Small intestine (tissue), 7 donors: ENCODE data around the gene CCT5. TPM values are rescaled to one million over a fixed set of nuclear protein-coding genes. Genes with fewer than 3 reads are reported as not detected.

Experiments
- DNase-seq, 2 donors: peaks; one replicate each; pipeline versions ENCODE4 v3.0.0 to v3.0.0-alpha.2; 2013
- FAIRE-seq: peaks from 2 replicates; lab custom pipeline; 2012; peaks lifted over from hg19 to GRCh38; lab: Jason Lieb, UNC
- H3K27ac ChIP-seq, 3 donors: one replicate each; pipeline ENCODE4 v1.5.1; 2013; ENCODE audit warnings: low read length in 2 of 3, mild to moderate bottlenecking in 2 of 3, control low read depth in 1 of 3, inconsistent platforms in 1 of 3, low read depth in 1 of 3, moderate library complexity in 1 of 3
- H3K27me3 ChIP-seq, 3 donors: one replicate each; pipeline ENCODE4 v1.6.1; 2013; ENCODE audit warnings: low read length in 3 of 3, inconsistent platforms in 1 of 3; ENCODE audit not compliant: control insufficient read depth in 3 of 3, insufficient read depth in 3 of 3
- H3K36me3 ChIP-seq, 3 donors: one replicate each; pipeline ENCODE4 v1.6.1; 2013; ENCODE audit warnings: low read length in 3 of 3, inconsistent platforms in 1 of 3, low read depth in 1 of 3, mild to moderate bottlenecking in 1 of 3, moderate library complexity in 1 of 3; ENCODE audit not compliant: control insufficient read depth in 3 of 3, insufficient read depth in 2 of 3
- H3K4me1 ChIP-seq, 3 donors: one replicate each; pipeline ENCODE4 v1.6.1; 2013; ENCODE audit warnings: low read length in 2 of 3, inconsistent platforms in 1 of 3, low read depth in 1 of 3, mild to moderate bottlenecking in 1 of 3, moderate library complexity in 1 of 3; ENCODE audit not compliant: control insufficient read depth in 3 of 3, insufficient read depth in 2 of 3
- H3K4me3 ChIP-seq, 3 donors: one replicate each; pipeline ENCODE4 v1.5.1; 2013; ENCODE audit warnings: low read length in 3 of 3, control low read depth in 1 of 3, inconsistent platforms in 1 of 3, low read depth in 1 of 3, mild to moderate bottlenecking in 1 of 3, moderate library complexity in 1 of 3
- H3K9me3 ChIP-seq, 2 donors: one replicate each; pipeline ENCODE4 v1.6.1; 2013; ENCODE audit warnings: low read depth in 1 of 2, low read length in 1 of 2; ENCODE audit not compliant: control insufficient read depth in 2 of 2, insufficient read depth in 1 of 2
- WGBS, 3 donors: extraction: QIAGEN DNeasy Blood & Tissue Kit; methylation state at CpG; one replicate each; pipeline ENCODE4 v1.1.7; 2013; 5-methylcytosine and 5-hydroxymethylcytosine counted together
- polyA plus RNA-seq, 4 donors: library from polyadenylated mRNA; stranded (reverse) in 3 of 4; unstranded in 1 of 4; fragments of 200-250 nt in 3 of 4; fragments of 120-200 nt in 1 of 4; gene quantifications; one replicate each; pipeline versions ENCODE4 v1.2.1 to v1.2.3, GENCODE V29; 2013
- donor health status: healthy with polysubstance abuse.
- donor health status: control.
- donor health status: control.
- donor health status: Bipolar disorder and iron deficiency.
- donor health status: healthy.

CCT5 gene
- polyA plus RNA-seq, 4 donors = 101 to 226 (median 151) TPM

- DNase-seq (no peak), FAIRE-seq (no peak)
- H3K27ac ChIP-seq = no peak overlapping the region
- peaks cover 0 to 6% of the 10 kb centered on the region in 2 donors for H3K9me3 ChIP-seq
- 86 to 91% (median 87%) methylated on average over 11 of the region's 11 CpGs for WGBS, 3 donors
- H3K36me3 ChIP-seq = peaks cover 1 to 22% (median 2%) of the 10 kb centered on the region in 3 donors
- H3K4me3 ChIP-seq = no peak overlapping the region
- H3K27me3 ChIP-seq = no peaks in the 10 kb centered on the region
- no peaks in the 10 kb centered on the region for H3K4me1 ChIP-seq
Measured at GRCh38 chr5:10229306-10230048, 20.6 kb upstream of the CCT5 start.

GRCh38 chr5:10232386-10232785 lies 17.7 kb upstream of the CCT5 start:
- Histone ChIP-seq H3K36me3 (peaks cover 0 to 31% (median under 1%) of the 10 kb centered on the region in 3 donors), H3K4me3 (no peak overlapping the region), H3K27me3 (no peaks in the 10 kb centered on the region), H3K9me3 (no peaks in the 10 kb centered on the region), H3K4me1 (no peaks in the 10 kb centered on the region), H3K27ac (no peak overlapping the region)
- DNase-seq = no peak
- 95 to 99% (median 95%) methylated on average over 9 of the region's 9 CpGs for WGBS, 3 donors
- no peak for FAIRE-seq

GRCh38 chr5:10233011-10233410 lies 17.1 kb upstream of the CCT5 start:
- H3K27me3 ChIP-seq = no peaks in the 10 kb centered on the region
- WGBS, 3 donors = 82 to 94% (median 84%) methylated on average over 7 of the region's 7 CpGs
- no peak overlapping the region for H3K27ac ChIP-seq
- no peaks in the 10 kb centered on the region for H3K9me3 ChIP-seq
- no peaks in the 10 kb centered on the region for H3K4me1 ChIP-seq
- H3K4me3 ChIP-seq = no peak overlapping the region
- no peak for FAIRE-seq
- H3K36me3 ChIP-seq = peaks cover 0 to 31% (median 0%) of the 10 kb centered on the region in 3 donors
- no peak for DNase-seq

GRCh38 chr5:10233505-10233904 lies 16.6 kb upstream of the CCT5 start:
- H3K27me3 ChIP-seq = no peaks in the 10 kb centered on the region
- H3K4me3 ChIP-seq = no peak overlapping the region
- 35 to 64% (median 61%) methylated on average over 7 of the region's 7 CpGs for WGBS, 3 donors
- FAIRE-seq (no peak), DNase-seq (peak; percentile 40 to 55)
- H3K27ac ChIP-seq = no peak overlapping the region
- H3K36me3 ChIP-seq = peaks cover 0 to 34% (median 2%) of the 10 kb centered on the region in 3 donors
- no peaks in the 10 kb centered on the region for H3K4me1 ChIP-seq
- no peaks in the 10 kb centered on the region for H3K9me3 ChIP-seq

GRCh38 chr5:10235350-10235749 lies 14.7 kb upstream of the CCT5 start:
- no peak for FAIRE-seq
- H3K36me3 ChIP-seq = peaks cover 2 to 33% (median 3%) of the 10 kb centered on the region in 3 donors
- WGBS, 3 donors = 93 to 96% (median 93%) methylated on average over 8 of the region's 8 CpGs

GRCh38 chr5:10243660-10244240 lies 6.3 kb upstream of the CCT5 start:
- H3K27ac ChIP-seq = no peak overlapping the region
- no peaks in the 10 kb centered on the region for H3K27me3 ChIP-seq
- peaks cover 0 to 3% (median 2%) of the 10 kb centered on the region in 3 donors for H3K36me3 ChIP-seq
- 71 to 82% (median 75%) methylated on average over 1 of the region's 1 CpG for WGBS, 3 donors
- H3K4me3 ChIP-seq = no peak overlapping the region
- DNase-seq (no peak), FAIRE-seq (no peak)
- peaks cover 2 to 6% (median 6%) of the 10 kb centered on the region in 3 donors for H3K4me1 ChIP-seq
- H3K9me3 ChIP-seq = peaks cover 0 to 3% of the 10 kb centered on the region in 2 donors

More at GRCh38 chr5:10235350-10235749, 14.7 kb upstream of the CCT5 start:
- Histone ChIP-seq H3K9me3 (no peaks in the 10 kb centered on the region), H3K27ac (no peak overlapping the region), H3K4me3 (no peak overlapping the region), H3K4me1 (no peaks in the 10 kb centered on the region), H3K27me3 (no peaks in the 10 kb centered on the region)
- no peak for DNase-seq

- DNase-seq (peak in 1 of 2 donors; percentile 58), FAIRE-seq (no peak)
- Histone ChIP-seq H3K4me1 (peaks cover 4 to 10% (median 8%) of the 10 kb centered on the region in 3 donors), H3K36me3 (no peaks in the 10 kb centered on the region), H3K9me3 (peaks cover 0 to 3% of the 10 kb centered on the region in 2 donors), H3K27ac (no peak overlapping the region), H3K4me3 (no peak overlapping the region), H3K27me3 (no peaks in the 10 kb centered on the region)
- WGBS, 3 donors = 72 to 84% (median 80%) methylated on average over 10 of the region's 10 CpGs
Measured at GRCh38 chr5:10244342-10244944, 5.6 kb upstream of the CCT5 start.

- H3K27me3 ChIP-seq = no peaks in the 10 kb centered on the region
- H3K4me3 ChIP-seq = no peak overlapping the region
- peaks cover 0 to 3% of the 10 kb centered on the region in 2 donors for H3K9me3 ChIP-seq
- no peaks in the 10 kb centered on the region for H3K36me3 ChIP-seq
- FAIRE-seq = no peak
- no peak overlapping the region for H3K27ac ChIP-seq
- WGBS, 3 donors = 84 to 93% (median 91%) methylated on average over 3 of the region's 3 CpGs
- peaks cover 9 to 13% (median 12%) of the 10 kb centered on the region in 3 donors for H3K4me1 ChIP-seq
- DNase-seq = no peak
Measured at GRCh38 chr5:10246761-10247160, 3.3 kb upstream of the CCT5 start.
